Activated naive CD4-positive, alpha-beta T cell treated with anti-CD3 and anti-CD28 coated beads, Interleukin-2, amount 50 U/mL, for 72 hours (primary cell): ENCODE results near the gene BTD. TPM values are rescaled to one million over a fixed set of nuclear protein-coding genes. Genes with fewer than 3 reads are reported as not detected.
A peak's percentile ranks its signal among the peaks of the same experiment; 100 is the strongest.

ENCODE experiments used
- ATAC-seq, 2 donors: fragments of 150-1000 bp; cut with Tn5 transposase; 2 replicates each; pipeline ENCODE4 v1.10.0; 2021; ENCODE audit warnings: mild to moderate bottlenecking in 2 of 2, moderate library complexity in 2 of 2
- DNase-seq, 2 donors: peaks; one replicate each; pipeline ENCODE4 v3.0.0; 2021 to 2022; ENCODE audit warnings: low spot score in 2 of 2
- H3K27ac Mint-ChIP-seq, 2 donors: one replicate each; pipeline ENCODE4 v1.8.0; 2022; ENCODE audit warnings: mild to moderate bottlenecking in 2 of 2, mixed read lengths in 2 of 2
- H3K36me3 Mint-ChIP-seq, 2 donors: one replicate each; pipeline ENCODE4 v1.8.0; 2022; ENCODE audit warnings: mixed read lengths in 2 of 2
- H3K9me3 Mint-ChIP-seq, 2 donors: one replicate each; pipeline ENCODE4 v1.8.0; 2022; ENCODE audit warnings: mixed read lengths in 2 of 2
- total RNA-seq, 2 donors: library from RNA; stranded (reverse); gene quantifications; one replicate each; pipeline ENCODE4 v1.2.3, GENCODE V29; 2022

Gene BTD, protein sequence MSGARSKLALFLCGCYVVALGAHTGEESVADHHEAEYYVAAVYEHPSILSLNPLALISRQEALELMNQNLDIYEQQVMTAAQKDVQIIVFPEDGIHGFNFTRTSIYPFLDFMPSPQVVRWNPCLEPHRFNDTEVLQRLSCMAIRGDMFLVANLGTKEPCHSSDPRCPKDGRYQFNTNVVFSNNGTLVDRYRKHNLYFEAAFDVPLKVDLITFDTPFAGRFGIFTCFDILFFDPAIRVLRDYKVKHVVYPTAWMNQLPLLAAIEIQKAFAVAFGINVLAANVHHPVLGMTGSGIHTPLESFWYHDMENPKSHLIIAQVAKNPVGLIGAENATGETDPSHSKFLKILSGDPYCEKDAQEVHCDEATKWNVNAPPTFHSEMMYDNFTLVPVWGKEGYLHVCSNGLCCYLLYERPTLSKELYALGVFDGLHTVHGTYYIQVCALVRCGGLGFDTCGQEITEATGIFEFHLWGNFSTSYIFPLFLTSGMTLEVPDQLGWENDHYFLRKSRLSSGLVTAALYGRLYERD
- total RNA-seq, result 10 to 100 TPM in 1 of 2 donors, 1 to 10 TPM in 1; 6.0 to 14.3 TPM

DNA sequence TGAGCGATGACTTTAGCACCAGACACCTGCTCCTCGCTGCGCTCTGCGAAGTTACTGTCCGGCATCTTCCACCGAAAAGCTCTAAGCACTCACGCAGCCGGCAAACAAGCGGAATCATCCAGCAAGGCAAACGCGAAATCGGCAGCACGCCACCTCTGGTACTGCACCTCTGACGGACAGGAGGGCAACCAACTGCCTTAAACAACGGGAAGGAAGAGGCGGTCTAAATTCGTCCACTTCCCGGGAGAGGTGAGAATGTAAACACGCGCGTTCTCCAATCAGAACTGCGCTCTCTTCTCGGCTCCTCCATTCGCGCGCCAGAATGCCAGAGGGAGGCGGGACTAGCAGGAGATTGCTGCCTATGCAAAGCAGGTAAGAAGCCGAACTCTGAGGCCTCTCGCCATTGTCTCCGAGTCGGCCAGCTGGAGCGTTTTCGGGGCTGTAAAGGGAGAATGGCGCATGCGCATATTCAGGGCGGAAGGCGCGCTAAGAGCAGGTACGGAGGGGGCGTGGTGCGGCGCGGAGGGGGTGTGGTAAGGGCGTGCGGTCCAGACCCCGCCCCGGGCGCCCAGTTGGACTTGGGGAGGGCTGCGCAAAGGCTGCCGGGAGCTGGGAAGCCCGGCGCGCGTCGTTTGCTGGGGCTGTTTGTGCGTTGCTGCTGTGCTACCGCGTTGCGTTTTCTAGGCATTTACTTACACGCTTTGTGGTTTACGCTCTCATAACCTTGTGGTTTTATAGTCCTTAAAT, at the start of gene BTD, which contains the start of gene HACL1:
Gene BTD, plus strand, starts transcription at position 347 of the 747 bp plus-strand sequence. CDS start 33,695 bp downstream, outside the sequence.
Gene HACL1, minus strand, starts transcription at position 171 of the 747 bp plus-strand sequence. Its CDS starts 106 bp downstream, at position 65.
- Mint-ChIP-seq H3K27ac (peak within 1 kb of the TSS; percentile 95 to 98), H3K36me3 (peaks cover 16 to 29% of the 10 kb centered on the region in 2 donors), H3K9me3 (peaks cover 0 to 8% of the 10 kb centered on the region in 2 donors)
- DNase-seq (peak; percentile 97 to 99), ATAC-seq (peak; percentile 89 to 93)

DNA sequence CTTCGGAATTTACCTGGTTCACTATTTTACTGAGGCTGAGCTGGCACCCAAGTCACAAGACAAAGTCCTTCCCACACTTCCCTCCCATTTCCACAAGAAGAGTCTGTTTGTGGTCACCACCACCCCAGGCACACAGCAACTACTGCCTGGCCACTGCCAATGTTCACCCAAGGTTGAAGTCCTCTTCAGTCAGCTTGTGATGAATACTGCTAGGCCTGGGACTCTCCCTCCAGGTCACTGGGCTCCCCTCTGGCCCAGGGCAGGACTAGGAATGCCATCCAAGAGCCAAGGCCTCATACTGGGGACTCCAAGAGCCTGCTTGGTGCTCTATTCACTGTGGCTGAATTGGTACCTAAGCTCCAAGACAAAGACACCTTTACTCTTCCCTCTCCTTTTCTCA, 49.6 kb upstream of the BTD start:
- H3K27ac Mint-ChIP-seq, result peak overlapping the region; percentile 57 to 90
- H3K36me3 Mint-ChIP-seq, result peaks cover 12% of the 10 kb centered on the region in 2 donors
- peaks cover 2 to 13% of the 10 kb centered on the region in 2 donors for H3K9me3 Mint-ChIP-seq
- DNase-seq, result no peak
- ATAC-seq, result no peak

DNA sequence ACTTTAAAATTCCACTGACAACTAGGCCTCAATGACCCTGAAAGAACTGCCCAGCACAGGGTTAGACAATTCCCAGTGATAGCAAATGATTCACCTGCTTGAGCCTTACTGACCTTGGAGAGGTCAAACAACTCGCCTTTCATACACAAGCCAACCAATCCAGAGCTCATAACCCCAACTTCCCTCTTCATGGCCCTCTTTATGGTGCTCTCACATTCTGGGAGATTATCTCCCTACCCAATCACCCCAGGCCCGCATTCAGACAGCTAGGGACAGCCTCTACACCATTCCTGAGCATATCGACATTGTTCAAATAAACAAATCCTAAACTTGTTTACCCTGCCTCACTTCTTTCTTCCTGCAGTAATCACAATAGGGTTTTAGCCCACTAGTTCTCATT, 47.8 kb upstream of the BTD start:
- Mint-ChIP-seq H3K36me3 (peaks cover 9 to 10% of the 10 kb centered on the region in 2 donors), H3K9me3 (peaks cover 0 to 9% of the 10 kb centered on the region in 2 donors), H3K27ac (no peak overlapping the region)
- ATAC-seq (no peak), DNase-seq (no peak)

DNA sequence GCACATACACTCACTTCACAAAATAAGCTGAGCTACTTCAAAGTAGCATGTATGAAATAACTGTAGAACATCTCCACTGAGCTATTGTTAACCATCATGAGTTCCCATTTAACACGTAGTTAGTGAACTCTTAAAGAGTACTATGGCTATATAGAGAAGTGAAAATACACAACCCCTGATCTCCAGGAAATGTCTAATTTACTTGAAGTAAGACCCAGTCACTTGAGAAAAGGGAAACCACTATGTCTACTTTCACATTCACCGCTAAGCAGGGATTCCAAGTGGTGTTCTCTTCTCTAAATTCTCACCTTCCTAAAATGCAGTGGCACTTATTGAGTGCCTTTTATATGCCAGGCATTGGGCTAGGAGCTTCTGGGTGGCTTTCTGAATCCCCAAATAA, 45.0 kb upstream of the BTD start:
- no peak for DNase-seq
- H3K36me3 Mint-ChIP-seq, result no peaks in the 10 kb centered on the region
- H3K27ac Mint-ChIP-seq, result peak overlapping the region; percentile 79 to 86
- no peaks in the 10 kb centered on the region for H3K9me3 Mint-ChIP-seq
- ATAC-seq, result peak; percentile 79 to 86

DNA sequence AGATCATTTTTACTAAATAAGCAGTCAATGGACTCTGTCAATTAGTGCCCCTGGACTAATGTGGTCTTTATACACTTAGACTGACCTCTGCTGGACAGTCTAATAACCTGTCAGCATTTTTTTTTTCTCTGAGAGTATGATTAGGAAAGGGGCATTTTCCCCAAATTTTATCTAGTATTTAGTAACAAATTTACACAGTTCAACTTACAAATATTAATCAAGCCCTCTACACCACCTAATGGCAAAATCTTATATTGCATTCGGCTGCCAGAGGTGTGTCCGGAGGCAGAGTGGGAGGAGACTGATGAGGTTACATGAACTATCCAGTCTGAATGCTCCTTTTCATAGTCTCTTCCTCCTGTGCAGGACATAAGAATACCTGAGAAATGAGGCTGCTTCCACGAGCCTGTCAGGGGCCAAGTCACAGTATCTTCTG, 44.0 kb upstream of the BTD start:
- Mint-ChIP-seq H3K36me3 (no peaks in the 10 kb centered on the region), H3K27ac (peak overlapping the region in 1 of 2 donors; percentile 22), H3K9me3 (no peaks in the 10 kb centered on the region)
- ATAC-seq (peak; percentile 70 to 71), DNase-seq (peak in 1 of 2 donors; percentile 66)

DNA sequence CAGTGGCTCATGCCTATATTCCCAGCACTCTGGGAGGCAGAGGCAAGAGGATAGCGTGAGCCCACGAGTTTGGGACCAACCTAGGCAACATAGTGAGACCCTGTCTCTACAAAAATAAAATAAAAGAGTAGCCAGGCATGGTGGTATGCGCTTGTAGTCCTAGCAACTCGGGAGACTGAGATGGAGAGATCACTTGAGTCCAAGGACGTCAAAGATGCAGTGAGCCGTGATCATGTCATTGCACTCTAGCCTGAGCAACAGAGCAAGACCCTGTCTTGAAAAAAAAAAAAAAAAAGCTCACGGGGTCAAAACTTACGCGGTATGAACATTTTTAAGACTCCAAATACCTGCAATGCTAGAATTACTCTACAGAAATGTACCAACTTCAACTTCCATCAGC, 43.0 kb upstream of the BTD start:
- Mint-ChIP-seq H3K36me3 (no peaks in the 10 kb centered on the region), H3K27ac (no peak overlapping the region), H3K9me3 (no peaks in the 10 kb centered on the region)
- ATAC-seq (no peak), DNase-seq (no peak)

DNA sequence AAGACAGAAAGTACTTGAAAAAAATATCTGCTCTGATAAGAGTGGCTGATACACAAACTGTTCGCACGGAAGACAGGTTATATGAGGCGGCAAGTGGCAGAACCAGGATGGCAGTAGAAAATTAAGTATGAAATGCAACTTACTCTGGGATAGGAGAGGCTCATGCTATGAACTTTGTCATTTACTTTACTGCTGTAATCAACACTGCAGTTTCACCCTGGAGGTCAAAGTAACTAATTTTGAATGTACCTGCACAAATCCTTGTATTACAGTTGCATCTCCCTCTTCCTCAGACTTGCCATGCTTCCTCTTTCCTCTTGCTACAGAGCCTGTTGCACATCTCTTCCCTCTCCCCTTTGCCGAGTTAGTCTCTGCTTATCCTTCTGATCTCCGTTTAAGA, 39.0 kb upstream of the BTD start:
- Mint-ChIP-seq H3K9me3 (no peaks in the 10 kb centered on the region), H3K36me3 (peaks cover 2 to 5% of the 10 kb centered on the region in 2 donors), H3K27ac (no peak overlapping the region)
- ATAC-seq (no peak), DNase-seq (no peak)

DNA sequence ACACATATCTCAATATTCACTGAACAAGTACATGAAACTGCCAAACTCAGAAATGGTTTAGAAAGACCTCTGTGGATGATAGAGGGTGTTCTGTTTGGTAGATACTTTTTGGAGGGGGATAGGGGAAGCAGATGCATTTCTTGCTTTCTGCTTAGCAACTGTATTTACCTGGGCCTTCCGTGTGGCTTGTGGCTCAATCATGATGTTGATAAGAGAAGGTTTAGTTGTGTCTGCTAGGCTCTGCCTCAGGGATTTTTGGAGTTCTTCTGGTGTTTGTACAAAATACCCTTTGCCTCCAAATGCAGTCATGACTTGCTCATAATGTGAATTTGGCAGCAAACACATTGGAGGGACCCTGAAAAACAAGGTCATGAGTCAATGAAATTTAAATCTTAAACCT, 38.4 kb upstream of the BTD start:
- no peak for ATAC-seq
- peak overlapping the region in 1 of 2 donors; percentile 10 for H3K27ac Mint-ChIP-seq
- H3K9me3 Mint-ChIP-seq, result no peaks in the 10 kb centered on the region
- H3K36me3 Mint-ChIP-seq, result peaks cover 7 to 11% of the 10 kb centered on the region in 2 donors
- DNase-seq, result no peak

DNA sequence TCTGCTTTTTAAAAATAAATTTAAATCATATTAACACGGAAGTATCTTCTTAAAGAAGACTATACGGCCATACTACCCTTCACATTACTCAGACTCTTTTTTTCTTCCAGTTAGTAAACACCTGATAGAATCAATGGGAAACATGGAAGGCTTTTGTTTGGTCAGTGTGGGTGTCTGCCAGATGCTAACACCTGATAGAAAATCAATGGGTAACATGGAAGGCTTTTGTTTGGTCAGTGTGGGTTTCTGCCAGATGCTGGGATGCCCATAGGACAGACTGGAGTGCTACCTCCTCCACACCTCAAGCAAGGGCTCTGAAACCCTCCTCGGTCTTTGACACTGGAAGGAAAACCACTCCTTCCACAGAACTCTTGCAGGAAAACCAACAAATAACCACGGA, 29.4 kb upstream of the BTD start:
- DNase-seq (no peak), ATAC-seq (no peak)
- H3K9me3 Mint-ChIP-seq, result no peaks in the 10 kb centered on the region
- H3K27ac Mint-ChIP-seq, result no peak overlapping the region
- H3K36me3 Mint-ChIP-seq, result peaks cover 7 to 14% of the 10 kb centered on the region in 2 donors

DNA sequence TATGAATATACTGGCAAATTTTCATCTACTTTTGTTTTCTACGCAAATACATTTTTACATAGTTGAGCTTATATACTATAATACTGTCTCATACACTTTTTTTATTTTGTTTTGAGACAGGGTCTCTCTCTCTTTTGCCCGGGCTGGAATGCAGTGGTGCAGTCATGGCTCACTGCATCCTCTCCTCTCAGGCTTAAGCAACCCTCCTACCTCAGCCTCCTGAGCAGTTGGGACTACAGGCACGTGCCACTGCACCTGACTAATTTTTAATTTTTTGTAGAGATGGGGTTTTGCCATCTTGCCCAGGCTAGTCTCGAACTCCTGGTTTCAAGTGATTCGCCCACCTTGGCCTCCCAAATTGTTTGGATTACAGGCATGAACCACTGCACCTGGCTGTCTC, 26.1 kb upstream of the BTD start:
- no peak for DNase-seq
- Mint-ChIP-seq H3K27ac (no peak overlapping the region), H3K36me3 (peaks cover 0 to 5% of the 10 kb centered on the region in 2 donors), H3K9me3 (no peaks in the 10 kb centered on the region)
- ATAC-seq, result no peak

DNA sequence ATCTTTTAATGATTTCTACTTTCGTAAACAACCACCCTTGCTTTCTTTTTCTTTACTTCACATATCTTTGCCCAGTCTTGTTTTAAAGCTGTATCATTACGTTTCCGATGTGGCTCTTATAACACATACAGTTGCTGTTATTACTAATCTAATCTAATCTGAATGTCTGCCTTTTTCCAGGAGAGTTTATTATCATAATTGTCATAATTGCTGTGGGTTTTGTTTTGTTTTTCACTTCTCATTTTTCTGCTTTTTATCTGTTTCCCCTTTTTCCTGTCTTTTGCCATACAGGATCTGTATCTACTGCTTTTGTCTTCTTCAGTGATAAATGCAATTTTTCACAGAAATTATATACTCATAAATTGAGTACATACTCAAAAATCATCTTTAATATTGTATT, 25.1 kb upstream of the BTD start:
- DNase-seq (no peak), ATAC-seq (no peak)
- H3K27ac Mint-ChIP-seq, result no peak overlapping the region
- no peaks in the 10 kb centered on the region for H3K9me3 Mint-ChIP-seq
- H3K36me3 Mint-ChIP-seq, result peaks cover 0 to 5% of the 10 kb centered on the region in 2 donors

DNA sequence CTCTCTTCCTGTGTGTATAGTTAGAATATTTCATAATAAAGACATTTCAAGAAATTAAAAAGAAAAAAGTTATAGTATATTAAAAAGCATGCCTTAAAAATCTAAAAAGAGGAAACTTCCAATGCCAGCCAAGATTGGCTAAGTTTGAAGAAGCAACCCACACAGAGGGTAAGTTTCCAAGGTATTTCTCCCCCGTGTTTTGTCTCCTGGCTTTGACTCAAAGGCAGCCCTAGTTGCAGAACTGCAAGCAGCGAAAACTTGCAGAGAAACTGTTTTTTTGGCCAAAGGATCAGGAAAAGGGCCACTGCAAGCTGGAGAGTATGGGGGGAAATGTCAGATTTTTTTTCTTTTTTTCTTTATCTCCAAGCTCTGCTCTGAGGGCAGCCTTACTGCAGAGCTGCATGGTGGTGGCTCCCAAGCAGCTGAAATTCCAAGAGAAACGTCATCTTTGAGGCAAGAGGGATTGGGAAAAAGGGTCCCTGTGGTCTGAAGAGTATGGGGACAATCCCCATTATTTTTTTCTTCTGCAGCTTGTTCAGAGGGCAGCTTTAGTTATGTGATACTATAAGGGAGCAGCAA, 23.2 kb upstream of the BTD start:
- Mint-ChIP-seq H3K9me3 (no peaks in the 10 kb centered on the region), H3K27ac (peak overlapping the region in 1 of 2 donors; percentile 1), H3K36me3 (peaks cover 0 to 5% of the 10 kb centered on the region in 2 donors)
- no peak for DNase-seq
- no peak for ATAC-seq

DNA sequence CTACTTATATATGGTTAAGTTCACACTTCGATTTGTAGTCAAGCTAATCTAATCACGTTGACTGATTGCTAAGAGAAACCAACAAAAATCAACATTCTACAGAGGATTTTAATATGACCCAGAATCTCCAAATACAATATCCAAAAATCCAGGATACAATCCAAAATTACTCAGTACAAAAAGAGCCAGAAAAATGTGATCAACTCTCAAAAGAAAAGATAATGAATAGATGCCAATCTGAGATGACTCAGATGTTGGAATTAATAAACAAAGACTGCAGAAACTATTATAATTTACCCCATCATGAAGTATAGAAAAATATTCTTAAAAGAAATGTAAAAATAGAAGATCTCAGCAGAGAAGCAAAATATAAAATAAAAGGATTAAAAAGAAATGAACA, 22.5 kb upstream of the BTD start:
- DNase-seq (no peak), ATAC-seq (no peak)
- peaks cover 0 to 5% of the 10 kb centered on the region in 2 donors for H3K36me3 Mint-ChIP-seq
- peak overlapping the region in 1 of 2 donors; percentile 37 for H3K27ac Mint-ChIP-seq
- no peaks in the 10 kb centered on the region for H3K9me3 Mint-ChIP-seq

DNA sequence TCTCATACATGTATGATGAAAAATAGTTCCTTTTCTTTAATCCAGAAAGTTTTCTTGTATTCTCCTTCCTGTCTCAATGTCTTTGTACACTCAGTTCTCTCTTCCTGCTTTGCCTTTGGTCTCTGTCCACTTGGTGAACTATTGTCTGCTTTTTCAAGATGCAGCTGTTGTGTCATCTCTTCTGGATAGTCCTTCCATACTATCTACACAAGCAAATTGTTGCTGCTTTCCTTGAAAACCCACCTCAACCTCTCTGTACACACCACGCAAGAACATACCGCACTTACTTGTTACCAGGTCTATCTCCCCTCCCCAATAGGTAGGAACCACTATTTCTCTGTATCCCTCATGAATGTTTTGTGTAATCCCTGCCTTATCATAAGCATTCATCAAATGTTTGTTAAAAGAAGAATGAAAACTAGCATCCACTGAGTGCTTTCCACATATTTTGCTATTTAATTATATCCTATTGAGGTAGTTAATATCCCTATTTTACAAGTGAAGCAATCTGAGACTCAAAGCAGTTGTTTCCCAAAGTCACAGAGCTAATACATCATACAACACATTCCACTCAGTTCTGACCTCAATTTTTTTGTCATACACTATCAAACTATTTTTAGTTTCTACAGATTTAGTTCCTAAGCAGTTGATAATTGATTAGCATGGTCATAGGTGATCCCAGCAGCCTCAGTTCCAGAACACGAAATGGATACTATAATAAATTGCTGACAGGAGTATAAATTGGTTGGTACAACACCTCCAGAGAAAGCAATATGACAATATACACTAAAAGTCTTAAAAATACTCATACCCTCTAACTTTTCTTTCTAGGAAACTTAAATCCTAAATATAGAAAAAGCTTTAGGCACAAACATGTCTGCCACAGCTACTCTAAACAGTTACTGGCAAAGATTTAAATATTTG, 19.8 kb upstream of the BTD start:
- H3K27ac Mint-ChIP-seq, result peak overlapping the region in 1 of 2 donors; percentile 22
- DNase-seq, result no peak
- ATAC-seq, result no peak
- peaks cover 0 to 8% of the 10 kb centered on the region in 2 donors for H3K36me3 Mint-ChIP-seq
- H3K9me3 Mint-ChIP-seq, result no peaks in the 10 kb centered on the region

DNA sequence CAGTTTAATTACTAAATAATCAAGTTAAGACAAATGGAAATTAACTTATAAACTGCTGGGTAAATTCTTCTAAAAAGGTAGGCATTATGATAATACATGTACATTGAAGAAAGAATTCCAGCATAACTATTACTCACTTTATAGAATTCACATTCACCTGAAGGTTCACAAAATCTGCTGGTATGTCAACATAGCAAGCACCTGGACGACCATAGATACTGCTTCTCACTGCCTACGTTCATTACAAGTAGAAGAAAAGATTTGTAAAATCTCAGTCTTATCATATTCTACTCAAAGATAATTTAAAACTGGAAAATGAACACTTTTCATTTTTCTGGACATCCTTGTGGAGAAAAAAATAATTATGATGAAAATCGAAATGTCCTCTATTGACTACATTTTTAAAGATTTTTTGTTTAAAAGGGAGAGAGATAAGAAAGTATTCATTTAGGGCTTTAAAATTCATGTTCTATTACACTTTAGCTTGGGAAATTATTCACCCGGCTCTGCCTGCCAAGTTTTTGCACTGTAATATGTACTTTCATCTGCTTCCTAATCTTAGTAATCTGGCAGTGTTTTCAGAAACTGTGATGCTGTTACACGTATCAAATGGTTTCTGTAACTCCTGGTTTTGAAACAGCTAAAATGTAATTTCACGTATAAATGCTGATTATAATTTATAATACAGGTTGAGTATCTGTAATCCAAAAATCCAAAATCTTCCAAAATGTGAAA, 16.3 kb upstream of the BTD start:
- DNase-seq, result no peak
- H3K36me3 Mint-ChIP-seq, result peaks cover 0 to 4% of the 10 kb centered on the region in 2 donors
- no peak for ATAC-seq
- no peaks in the 10 kb centered on the region for H3K9me3 Mint-ChIP-seq
- no peak overlapping the region for H3K27ac Mint-ChIP-seq
